ENCODE data around the gene EPS8L3.
"Not testable (repeated sequence)": the region's sequence is repeated elsewhere in the genome, so short reads cannot be mapped to it uniquely, and the experiment has no call there.

The EPS8L3 gene

DNA sequence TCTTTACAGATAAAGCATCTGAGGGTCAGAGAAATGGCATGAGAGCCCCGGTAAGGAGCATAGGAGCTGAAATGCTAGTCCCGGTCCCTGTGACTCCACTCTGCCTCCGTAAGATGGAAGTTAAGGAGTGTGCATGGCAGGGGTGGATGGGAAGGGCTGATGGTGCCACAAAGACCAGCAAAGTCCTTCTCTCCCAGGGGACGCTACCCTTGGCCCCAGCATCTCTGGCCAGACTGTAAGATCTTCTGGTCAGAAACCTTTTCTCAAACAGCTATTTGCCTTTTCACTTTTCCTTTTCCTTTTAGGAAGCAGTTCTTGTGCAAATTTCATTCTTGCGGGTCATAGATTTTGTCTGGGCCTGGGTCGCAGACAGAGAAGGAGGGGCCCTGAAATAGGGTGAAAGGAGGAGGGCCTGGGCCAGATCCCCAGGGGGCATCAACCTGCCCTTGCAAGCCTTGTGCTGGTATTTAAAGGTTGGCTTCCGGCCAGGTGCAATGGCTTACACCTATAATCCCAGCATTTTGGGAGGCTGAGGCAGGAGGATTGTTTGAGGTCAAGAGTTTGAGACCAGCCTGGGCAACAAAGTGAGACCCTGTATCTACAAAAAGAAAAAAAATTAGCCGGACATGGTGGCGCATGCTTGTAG is 14.4 kb upstream of the EPS8L3 start:
- no peak for DNase-seq

DNA sequence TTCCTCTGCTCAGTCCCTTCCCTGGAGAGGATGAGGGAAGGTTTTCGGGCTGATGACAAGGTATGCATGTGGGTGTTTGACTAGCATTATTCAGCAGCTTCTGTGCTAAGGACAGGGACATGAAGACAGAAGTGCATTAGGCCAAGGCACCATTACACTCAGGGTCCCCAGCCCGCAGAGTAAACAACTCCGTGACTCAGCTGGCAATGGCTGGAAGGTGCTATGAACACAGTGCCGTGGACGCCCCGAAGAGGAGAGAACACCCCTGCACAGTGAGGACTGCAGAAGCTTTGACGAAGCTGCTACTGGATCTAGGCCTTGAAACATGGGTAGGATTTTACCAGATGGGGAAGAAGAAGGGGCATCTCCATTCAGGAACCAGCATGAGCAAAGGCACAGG is 13.7 kb upstream of the EPS8L3 start:
- no peak for DNase-seq

DNA sequence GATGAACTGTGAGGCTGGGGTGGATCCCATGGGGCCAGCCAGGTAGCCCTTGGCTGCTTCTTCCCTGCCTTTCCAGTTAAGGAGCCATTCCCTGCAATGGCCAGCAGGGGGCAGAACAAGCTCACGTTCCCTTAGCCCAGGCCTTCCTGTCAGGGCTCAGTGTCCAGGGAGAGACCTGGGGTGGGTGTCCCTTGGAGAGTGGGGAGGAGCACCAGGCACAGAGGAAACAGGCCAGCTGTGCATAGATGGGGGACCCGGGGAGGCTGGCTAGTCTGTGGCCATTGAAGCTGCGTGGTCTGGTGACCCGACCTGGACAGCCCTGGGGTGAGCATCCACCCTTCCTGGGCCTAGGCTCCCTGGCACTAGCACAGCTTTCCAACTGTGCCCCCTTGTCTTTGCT is 13.2 kb upstream of the EPS8L3 start:
- DNase-seq, result peak; percentile 84

DNA sequence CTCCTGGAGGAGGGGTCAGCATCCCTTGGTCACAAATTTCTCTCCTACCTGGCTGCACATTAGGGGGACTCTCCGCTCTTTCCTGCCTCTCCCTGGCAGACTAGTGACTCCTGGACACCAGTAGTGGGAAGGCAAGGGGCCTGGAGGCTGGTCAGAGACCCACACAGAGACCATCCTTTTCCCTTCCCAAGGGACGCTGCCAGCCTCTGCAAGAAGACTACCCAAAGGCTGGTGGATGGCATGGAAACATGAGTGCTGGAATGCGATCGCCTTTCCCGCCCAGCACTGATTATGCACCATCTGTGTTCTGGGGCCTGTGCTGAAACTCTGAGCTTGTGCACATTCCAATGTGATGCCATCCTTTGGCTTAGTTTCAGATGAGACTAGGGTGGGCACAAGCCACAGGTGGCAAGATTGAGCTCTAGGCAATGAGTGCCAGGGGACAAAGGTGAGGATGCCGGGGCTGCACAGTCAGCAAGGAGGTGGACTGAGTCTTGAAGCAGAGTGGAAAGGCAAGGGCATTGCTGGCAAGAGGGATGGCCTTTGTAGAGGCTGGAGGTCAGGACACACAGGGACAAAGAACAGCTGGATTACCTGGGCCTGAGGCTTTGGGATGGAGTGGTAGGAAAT is 12.6 kb upstream of the EPS8L3 start:
- no peak for DNase-seq

DNA sequence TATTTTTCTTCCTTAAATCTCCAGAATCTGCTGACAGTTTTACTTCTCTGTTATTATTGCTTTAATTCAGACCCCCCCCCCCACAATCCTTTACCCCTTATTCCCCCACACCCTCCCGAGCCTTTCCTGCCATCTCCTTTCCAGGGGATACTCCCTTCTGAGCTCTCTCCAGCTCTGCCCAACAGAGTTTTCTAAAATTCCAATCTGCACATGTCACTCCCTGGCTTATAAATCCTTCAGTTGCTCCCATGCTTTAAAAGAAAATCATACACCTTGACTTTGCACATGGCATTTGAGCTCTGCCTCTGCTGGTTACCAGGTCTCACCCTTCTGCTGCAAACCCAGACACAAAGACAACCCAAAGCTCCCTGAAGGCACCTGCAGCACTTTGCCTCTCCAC is 11.7 kb upstream of the EPS8L3 start:
- DNase-seq, result no peak

DNA sequence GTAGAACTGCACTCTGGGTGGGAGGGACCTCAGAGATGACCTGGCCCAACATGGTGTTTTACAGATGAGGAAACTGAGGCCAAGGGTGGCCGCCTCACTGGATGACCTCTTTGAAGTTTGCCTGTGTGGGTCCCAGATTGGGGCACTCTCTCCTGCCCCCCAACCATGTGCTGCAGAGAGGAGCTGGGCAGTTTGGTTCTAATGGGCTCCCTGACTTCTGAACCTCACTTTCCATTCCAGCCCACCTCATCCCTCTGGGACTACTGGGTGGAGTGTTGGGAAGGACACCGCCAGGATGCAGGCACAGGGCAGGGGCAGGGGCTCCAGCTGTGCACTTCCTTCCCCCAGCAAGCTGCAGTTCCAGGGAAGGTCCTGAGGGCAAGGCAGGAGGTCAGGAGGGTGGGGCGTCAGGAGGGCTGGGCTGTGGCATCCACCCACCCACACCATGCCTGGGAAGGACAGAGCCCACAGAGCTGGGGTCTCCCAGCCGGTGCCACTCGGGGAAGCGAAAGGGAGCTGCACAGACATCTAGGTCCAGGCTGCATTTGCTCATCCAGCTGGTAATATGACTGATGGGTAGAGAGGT is 10.3 kb upstream of the EPS8L3 start:
- no peak for DNase-seq

DNA sequence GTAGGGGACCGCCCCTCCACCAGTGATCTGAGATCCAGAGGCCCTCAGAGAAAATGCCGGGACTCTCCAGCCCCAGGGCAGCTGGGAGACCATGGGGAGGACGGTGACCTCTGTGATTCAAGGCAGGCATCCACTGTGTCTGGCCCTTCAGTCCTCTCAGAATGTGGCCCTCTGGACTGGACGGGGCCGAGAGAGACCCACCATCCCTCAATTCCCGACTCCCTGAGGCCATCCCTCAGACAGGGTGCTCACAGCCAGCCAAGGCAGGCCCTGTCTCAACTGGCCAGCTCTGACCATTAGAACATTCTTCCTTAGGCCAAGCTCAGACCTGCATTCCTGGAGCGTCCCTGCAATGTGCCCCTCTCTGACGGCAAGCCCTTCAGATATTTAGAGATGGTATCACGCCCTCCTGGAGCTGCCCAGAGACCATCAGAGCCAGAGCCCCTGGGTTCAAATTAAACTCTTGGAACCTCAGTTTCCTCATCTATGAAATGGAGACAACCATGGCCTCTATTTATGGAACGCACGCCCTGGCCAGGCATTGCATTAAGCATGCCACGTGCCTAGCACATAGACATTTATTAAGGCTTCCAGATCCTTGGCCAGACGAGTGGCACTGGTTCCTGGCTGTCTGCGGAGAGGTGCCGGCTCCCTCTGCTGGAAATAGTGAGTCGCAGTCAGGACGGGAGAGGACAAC is 9.6 kb upstream of the EPS8L3 start:
- DNase-seq, result peak; percentile 73

DNA sequence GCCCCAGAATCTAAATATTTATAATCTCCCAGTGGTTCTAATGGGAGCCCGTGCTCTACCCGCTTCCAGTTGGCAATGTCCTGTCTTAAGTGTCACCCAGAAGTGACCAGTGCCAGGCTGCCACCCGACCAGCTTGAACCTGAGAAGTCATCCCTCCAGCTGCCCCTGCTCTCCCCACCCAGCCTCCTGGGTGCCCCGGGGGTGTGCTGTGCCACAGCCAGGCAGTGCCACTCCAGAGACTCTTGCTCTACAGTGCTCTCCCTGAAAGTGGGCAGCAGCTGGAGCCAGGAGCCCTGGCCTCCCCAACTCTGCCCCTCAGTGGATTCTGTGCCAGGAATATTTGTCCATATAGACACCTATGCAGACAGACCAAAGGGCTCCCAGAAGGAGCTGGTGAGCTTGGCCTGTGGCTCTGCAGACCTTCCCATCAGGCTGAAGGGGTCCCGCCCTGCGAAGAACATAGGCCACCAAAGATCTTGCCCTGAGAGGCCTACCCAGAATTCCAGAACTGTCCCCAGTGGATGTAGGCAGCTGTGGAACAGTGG is 9.0 kb upstream of the EPS8L3 start:
- DNase-seq, result no peak

DNA sequence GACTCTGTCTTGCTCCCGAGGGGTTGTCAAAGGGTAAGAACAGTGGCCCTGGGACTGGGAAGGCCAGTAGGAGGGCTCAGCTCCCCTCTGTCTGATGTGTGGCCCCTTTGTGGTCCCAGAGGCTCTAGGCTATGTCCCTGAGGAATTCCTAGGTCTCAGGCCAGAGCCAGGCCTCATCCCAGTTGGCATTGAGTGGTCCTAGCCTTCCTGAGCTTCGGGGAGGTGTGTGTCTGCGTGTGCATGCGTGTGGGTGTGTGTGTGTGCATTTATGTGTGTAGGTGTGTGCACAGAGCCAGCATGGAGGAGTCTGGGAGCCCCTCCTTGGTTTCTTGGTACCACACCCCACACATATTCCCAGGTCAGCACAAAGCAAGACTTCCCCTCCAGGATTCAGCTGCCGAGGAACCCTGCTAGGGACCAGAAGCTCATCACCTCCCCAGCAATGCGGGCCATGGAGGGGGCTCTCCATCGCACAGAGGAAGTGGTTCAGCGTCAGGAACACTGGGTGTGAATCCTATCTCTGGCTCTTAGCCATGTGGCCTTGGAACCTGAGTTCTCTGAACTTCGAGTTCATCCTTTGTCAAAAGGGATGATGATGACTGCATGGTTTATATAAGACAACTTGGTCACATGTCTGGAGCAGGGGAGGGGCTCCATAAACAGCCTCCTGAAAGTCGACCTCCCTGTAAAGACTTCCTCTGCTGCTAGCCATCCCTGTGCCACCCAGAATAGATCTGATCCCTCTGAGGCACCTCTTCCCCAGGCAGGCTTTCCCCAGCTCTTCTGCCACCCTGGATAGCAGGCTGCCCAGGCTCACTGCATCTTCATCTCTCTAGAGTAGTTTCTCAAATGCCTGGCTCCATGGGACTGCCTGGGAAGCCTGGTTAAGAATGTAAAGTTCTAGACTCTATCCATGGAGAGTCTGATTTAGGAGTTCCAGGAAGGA is 8.3 kb upstream of the EPS8L3 start:
- no peak for DNase-seq

DNA sequence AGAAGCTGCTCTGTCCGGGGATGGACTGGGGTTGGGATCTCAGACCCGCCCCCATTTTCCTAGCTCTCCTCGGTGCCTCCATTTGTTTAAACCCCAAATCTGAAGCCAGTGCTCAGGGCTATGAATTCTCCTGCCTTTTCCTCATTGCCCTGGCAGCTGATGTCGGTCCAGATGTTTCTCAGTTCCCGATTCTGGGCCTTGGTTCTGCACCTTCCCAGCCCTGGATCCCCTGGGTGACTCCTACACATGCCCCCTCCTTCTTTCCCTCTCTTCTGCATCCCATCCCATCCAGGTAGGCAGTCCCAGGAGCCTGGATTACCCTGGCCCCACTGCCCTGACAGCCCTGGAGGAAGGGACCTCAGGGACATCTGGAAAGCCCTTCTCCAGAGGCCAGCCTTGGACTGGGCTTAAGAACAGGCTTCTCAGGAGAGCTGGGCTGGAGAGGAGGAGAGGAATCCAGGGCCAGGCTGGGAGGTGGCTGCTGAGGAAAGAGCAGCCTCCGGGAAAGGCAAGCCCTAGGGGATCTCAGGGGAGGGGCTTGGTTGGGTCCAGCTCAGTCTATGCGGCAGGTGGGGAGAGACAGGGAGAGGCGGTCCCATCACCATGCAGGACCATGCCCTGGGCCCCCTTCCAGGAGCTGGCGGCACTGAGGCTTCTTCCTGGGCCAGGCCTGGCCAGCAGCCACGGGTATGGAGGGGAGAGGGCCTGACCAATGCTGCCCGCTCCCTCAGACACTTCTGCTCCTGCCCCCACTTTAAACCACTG is 6.8 kb upstream of the EPS8L3 start:
- no peak for DNase-seq

DNA sequence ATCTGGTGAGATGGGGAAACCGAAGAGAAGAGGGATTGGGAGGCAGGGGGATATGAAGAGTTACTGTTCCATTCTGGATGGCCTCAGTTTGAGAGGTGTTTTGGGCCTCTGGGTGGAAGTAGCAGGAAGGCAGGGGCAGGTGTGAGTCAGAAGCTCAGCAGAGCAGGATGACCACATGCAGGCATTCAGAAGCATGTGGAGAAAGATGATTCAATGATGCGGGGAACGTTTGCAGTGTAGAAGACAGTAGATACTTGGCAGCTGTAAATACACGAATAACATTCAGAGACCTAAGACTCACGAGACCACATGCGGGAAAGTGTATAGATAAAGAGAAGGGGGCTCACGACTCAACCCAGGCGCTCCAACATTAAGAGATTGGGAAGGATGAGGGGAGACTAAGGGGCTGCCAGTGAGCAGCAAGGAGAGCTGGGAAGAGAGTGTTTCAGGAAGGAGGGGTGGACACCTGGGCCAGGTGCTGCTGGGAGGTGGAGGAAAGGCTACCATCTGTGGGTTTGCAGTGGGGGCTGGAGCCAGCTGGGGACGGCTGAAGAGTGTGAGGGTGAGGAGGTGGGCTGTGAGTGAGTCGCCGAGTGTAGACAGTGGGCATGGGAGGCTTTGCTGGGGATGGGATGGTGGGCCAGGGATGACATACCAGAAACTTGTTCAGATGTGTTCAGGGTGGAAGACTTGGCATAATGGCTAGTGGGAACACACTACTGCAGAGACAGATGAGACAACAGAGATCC is 5.8 kb upstream of the EPS8L3 start:
- no peak for DNase-seq

DNA sequence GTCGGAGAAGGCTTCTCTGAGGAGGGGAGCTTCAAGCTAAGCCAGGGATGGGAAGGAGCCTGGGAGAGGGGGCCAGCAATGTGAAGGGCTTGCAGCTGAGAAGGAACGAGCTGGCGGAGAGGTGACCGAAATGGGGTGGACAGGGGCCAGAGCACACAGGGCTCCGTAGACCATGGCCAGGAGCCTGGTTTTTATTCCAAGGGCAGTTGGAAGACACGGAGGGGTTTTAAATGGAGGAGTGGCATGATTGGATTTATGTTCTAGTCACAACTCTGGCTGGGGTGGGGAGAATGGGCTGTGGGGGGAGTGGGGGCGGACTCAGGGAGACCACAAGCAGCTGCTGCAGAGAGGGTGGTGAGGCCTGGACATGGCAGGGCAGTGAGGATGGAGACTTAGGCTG is 5.1 kb upstream of the EPS8L3 start:
- DNase-seq, result no peak

DNA sequence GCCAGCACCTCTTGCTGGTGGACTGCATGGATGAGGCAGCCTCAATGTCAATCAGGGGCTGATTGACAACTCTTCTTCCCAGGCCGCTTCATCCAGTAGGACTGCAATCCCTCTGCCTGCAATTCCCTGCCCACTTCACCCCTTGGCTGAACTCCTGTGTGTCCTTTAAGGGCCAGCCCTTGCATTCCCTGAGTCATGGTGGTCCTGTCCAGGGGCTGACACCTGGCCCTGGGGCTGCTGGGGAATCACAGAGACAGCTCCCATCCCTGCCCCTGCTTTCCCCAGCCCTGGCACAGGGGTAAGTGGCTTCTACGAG is 4.6 kb upstream of the EPS8L3 start:
- DNase-seq, result no peak

DNA sequence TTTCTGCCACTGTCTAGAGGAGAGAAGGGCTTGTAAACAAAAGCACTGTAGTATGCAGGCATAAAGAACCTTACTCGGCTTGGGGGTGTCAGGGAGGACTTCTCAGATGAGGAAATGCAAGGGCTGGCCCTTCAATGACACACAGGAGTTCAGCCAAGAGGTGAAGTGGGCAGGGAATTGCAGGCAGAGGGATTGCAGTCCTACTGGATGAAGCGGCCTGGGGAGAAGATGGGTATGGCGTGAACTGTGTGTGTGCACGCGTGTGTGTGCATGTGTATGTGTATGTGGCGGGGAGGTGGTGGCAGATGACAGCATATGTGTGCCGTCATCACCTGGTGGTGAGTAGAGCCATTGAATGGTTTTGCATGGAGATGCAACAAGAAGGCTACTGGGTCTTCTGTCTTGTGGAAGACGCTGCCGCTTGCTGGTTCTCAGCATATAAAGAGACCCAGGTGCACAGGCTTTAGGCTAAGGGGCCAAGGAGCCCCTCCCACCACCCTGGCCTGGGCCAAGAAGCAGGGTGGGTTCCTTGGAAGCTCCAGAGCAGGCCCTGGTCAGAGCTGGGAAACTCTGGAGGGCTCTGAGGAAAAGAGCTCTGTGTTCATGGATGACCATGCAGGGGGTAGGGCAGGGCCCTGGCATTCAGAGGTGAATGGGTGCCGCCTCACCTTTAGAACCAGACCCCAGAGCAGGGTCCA is 4.1 kb upstream of the EPS8L3 start:
- DNase-seq, result no peak

DNA sequence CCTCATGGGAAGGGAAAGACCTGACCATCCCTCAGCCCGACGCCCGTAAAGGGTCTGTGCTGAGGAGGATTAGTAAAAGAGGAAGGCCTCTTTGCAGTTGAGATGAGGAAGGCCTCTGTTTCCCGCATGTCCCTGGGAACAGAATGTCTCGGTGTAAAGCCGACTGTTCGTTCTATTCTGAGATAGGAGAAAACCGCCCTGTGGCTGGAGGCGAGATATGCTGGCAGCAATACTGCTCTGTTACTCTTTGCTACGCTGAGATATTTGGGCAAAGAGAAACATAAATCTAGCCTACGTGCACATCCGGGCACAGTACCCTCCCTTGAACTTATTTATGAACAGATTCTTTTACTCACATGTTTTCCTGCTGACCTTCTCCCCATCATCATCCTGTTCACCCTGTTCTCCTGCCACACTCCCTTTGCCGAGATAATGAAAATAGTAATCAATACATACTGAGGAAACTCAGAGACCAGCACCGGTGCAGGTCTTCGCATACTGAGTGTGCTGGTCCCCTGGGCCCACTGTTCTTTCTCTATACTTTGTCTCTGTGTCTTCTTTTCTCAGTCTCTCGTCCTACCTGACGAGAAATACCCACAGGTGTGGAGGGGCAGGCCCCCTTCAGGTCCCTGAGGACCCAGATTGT is 3.4 kb upstream of the EPS8L3 start:
- not testable (repeated sequence) for DNase-seq

DNA sequence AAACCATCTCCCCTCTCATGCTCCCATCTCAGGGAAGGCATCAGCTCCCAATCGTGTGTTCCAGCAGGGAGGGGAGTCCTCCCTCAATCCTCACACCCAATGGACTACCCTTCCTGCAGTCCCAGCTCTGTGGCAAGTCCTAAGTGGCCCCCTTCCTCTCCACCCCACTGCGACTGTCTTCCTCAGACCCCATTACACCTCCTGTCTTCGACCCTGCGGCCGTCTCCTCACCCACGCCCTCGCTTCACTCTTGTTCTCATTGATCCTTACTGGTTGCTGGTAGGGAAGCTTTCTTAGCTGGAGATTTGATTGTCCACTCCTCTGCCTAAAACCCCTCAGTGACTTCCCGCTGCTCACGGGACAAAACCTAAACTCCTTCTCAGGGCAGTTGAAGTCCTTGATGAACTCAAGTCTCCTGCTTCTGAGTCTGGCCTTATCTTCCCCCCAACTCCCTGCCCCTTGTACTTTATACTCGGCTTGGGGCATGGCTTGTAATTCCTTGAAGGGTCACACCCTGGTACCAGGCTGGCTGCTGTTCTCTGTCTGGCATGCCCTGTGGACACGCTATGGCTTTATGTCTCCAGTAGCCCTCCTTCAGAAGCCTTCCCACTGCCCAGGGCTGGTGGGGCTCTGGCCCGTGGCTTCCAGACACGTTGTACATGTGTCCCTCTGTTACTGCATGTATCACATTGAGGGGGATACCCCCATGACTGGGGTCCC is 2.3 kb upstream of the EPS8L3 start:
- DNase-seq, result no peak

DNA sequence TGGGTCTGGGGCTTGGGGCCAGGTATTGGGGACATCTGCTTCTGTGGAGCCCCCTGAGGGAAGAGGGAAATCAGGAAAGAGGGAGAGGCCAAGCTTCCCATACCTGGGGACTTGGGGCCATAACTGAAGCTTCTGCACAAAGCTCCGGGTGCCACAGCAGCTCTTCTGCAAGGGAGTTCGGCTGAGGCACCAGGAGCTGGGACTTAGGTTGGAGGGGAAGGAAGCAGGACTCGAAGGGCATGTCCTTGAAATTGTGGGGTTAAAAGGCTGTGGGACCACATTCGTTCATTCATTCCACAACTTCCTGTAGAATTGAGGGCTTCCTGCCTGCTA is 1.7 kb upstream of the EPS8L3 start:
- DNase-seq, result no peak

DNA sequence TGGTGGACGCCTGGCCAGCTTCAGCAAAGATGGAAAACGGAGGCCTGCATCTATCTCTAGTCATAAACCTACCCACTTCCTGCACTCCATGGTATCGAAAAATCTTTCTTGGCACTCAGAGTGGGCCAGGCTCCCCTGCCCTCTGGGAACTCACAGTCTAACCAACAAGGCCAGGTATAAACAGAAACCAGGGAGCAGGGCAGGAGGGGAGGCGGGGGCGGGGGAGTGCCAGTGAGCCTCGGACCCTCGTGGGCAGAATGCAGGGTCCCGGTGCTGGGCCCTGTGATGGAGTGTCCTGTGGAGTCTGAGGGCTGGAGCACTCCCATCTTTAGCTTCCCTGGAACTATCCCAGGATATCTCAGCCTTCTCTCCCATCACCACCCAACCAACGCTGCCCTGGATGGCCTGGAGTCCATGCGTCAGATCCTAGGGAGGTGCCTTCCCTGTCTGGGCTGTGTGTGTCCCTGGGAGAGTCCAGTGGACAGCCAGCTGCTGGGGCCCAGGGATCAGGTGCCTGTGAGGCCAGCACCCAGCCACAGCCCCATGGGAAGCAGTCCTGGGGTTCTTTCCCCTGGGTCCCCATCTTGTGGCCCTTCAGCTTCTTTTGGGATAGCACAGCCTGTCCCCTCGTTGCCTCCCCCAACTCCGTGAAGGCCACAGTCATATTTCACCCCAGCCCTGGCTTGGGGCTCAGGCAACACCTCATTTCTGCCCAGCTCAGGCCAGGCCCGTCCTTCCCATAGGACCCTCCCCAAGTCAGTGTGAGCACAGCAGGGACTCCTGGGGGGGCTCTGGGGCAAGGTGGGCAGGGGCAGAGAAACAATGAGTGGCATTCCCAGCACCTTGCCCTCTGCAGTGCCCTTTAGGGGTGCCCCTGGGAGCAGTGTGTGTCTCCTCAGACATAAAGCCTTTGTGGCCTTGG is 1.1 kb upstream of the EPS8L3 start:
- no peak for DNase-seq

Measured in NCI-H2107 (cell line).